HG02798 (cell line): ENCODE measurements around the gene ATOSB.

Experiments used
- ATAC-seq: cut with Tn5 transposase; IDR thresholded peaks from one replicate; pipeline ENCODE4 v1.9.1; 2021; ENCODE audit warnings: mild to moderate bottlenecking; ENCODE audit not compliant: unreplicated experiment, poor library complexity

ATOSB gene

GRCh38 chr9:35091536-35091935 lies 24.1 kb downstream of the ATOSB start:
- ATAC-seq = no peak

GRCh38 chr9:35089434-35089833 lies 26.2 kb downstream of the ATOSB start:
- ATAC-seq = no peak

- ATAC-seq = no peak
Measured at GRCh38 chr9:35085078-35085477, 30.6 kb downstream of the ATOSB start.

- ATAC-seq = peak; percentile 94
Measured at GRCh38 chr9:35079426-35080341, 36.0 kb downstream of the ATOSB start, which contains the start of gene FANCG. Gene FANCG (minus strand): TSS chr9:35079942. CDS start chr9:35079524, 418 bp downstream.

- peak; percentile 1 for ATAC-seq
Measured at GRCh38 chr9:35079041-35079425, 36.6 kb downstream of the ATOSB start.

- ATAC-seq = no peak
Measured at GRCh38 chr9:35078066-35078465, 37.6 kb downstream of the ATOSB start.

DNA sequence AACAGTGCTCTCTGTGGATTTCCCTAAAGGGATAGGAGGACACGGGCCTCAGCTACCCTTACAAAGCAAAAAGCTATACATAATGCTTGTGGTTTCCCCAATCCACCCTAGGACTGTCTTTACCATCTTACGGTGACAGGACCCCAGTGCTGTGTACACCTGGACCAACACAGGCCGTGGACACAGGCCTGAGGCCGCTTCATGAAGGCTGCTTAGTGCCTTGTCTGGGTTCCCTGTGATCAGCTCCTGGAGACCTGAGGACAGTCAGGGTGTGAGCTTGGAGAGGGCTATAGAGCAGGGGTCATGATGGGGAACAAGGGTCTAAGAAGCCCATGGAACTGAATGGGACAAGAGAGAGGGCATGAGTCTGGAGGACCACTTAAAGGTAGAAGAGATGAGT lies 38.8 kb downstream of the ATOSB start:
- ATAC-seq = no peak

DNA sequence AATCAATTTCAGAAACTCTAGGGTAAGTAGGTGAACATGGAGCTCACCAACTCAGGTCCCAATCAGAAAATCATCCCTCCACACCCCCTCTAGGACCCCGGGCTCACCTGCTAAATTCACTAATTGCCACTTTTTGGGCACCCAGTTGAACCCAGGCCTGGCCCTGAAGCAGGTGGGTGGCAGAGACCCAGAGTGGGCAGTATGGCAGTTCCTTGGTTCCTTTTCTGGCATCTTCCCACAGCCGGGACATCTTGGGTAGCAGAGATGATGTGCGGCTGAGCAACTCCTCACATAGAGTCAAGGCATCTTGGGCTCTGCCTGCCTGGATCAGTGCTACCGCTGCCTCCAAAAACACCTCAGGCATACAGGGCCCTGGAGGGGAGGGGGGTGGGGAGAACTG lies 40.3 kb downstream of the ATOSB start:
- no peak for ATAC-seq

- no peak for ATAC-seq
Measured at GRCh38 chr9:35074791-35075190, 40.9 kb downstream of the ATOSB start.

DNA sequence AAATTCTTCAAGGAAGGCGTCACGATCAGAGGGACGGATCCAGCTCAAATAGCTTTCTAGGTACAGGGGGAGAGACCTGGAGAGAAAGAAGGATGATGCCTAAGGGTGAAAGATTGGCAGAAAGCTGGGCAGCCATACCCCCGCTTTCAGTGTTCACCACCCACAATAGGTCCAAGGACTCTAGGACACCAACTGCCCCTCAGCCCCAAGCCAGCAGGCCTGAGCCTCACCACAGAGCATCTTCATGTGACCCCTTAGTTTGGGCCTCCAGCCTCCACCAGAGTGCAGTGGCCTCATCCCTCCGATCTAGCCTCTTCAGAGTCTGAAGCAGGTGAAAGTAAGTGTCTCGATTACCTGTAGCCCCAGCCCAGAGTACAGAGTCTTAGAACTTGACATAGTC lies 41.5 kb downstream of the ATOSB start:
- no peak for ATAC-seq

GRCh38 chr9:35073279-35073612 lies 42.4 kb downstream of the ATOSB start:
- ATAC-seq = no peak

DNA sequence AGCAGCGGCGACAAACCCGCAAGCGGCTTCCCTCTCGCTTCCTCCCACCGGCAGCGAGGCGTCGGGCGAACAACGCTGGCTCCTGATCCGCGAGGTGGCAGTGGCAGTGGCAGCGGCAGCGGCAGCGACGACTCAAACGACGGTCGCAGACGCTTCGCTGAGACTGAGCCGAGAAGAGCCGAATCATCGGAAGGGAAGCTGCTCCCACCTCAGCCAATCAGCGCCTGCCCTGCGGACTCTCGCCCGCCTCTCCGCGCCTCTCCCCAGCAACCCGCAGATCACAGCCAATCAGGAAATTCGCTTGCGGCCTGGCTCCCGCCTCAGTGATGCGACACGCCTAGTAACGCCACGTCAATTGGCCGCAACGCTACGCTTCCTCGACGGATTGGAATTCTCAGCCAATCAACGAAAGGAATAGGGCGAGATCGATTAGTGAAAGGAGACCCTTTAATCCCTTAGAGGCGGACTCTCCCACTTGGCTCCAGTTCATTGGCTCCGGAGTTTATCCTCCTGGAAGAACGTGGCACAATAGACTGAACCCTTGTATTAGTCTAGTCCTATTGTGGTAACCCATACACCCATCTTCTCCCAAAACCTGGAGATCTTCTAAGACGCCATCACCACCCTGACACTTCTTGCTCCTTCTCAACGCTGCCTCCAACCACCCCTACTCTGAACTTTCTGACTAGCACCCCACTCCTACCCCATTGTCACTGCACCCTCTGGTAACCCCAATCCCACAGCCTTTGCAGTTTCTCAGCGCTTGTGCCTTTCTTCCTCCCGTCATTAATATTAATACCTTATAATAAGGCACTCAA lies 43.0 kb downstream of the ATOSB start, which contains the start of gene VCP:
TSS of gene VCP (minus strand) at position 165 of the 818 bp plus-strand sequence. CDS start 272 bp downstream, outside the sequence.
- ATAC-seq = peak; percentile 92

DNA sequence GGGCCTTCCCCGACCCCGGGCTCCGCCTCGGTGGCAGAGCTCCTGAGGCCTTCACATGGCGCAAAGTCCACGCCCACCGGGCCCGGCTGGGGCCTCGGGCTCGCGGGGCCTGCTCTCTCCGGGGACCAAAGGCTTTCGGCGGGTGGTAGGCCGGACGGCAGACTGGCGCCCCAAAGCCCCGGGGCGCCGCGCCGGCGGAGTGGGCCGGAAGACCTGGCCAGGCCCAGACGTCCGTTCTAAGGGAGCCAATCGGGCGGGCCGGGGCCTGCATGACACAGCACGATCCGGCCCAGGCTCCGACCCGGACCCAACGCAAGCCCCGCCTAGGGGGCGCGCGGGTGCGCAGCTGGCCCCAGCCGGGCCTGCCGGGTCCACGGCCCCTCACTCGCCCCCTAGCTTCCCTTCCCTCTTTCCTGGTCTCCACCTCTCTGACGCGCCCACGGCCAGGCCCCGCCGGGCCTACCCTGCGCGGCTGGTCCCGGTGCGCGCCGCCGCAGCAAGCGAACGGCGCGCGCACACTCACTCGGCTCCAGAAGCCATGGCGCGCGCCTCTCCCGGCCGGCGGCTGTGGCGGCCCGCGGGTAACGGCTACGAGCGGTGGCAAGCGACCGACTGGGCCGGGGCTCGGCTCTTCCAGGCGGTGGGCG lies 43.7 kb downstream of the ATOSB start:
- ATAC-seq = peak; percentile 55

DNA sequence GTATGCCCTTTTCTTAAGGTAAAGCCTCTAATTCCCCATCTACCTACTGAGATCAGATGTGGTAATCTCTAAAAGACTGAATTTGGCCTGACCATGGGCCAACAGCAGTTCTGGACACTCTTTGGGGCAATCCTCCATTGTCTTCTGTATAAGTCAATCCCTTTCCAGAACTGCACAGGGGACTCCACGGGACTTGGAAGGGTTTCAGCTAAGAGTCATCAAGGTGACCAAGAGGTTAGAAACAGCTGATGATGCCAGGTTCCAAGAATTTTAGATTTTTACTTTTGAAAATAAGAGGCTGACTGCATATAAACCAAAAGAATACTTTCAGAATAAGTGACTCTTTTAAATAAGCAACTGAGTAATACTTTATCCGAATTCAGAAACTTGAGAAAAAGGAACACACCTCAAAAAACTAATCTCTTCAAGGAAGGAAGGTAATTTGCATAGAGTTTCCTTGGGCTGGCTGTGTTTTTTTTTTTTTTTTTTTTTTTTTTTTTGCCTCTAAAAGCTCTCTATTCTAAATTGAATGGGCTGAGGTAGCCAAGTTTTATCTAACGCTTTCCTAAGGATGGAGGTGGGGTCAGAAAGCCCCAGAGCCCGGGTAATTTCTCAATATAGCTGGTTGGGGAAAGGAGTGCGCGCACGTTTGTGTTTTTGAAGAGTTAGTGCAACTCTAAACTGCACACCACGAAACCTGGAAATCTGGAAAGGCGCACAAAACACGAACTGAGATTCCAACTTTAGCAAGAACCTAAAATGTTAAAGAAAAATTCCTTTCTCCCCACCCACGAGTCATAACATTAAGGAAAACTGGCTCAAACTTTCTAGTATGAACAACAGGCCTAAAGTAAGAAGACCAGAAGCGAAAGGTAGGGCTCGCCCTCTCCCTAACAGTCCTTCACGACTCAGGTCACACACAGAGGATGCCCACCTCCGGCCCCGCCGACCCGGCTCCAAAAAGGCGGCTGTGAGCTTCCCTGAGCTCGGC lies 44.5 kb downstream of the ATOSB start:
- no peak for ATAC-seq

DNA sequence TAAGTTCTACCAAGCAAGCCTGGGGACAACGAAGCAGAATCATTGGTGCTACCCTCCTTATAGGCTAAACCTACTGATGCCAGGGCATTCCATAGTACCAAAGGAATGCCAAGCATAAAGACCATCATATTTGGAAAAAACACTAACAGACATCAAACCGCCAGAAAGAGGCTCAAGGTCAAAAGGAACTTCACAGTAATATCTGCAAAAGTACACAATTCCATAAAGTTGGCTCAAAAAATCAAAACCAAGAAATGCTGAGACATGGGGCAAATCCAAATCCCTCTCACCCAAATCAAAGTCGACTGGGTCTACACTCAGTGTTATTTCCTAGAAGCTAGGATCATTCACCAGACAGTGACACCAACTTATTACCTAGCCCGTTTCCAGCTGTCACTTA lies 46.6 kb downstream of the ATOSB start:
- ATAC-seq = no peak

GRCh38 chr9:35067056-35067455 lies 48.6 kb downstream of the ATOSB start:
- no peak for ATAC-seq

GRCh38 chr9:35060548-35061207 lies 55.0 kb downstream of the ATOSB start:
- no peak for ATAC-seq

DNA sequence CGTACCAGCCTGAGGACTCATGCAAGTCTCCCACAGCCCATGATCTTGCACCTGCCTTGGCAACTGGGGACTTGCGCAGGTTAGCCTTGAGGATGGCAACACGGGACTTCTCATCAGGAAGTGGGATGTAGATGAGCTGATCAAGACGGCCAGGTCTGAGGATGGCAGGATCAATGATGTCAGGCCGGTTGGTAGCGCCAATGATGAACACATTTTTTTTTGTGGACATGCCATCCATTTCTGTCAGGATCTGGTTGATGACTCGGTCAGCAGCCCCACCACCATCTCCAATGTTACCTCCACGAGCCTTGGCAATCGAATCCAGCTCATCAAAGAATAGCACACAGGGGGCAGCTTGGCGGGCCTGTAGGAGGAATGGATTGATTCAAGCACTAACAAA lies 56.2 kb downstream of the ATOSB start:
- no peak for ATAC-seq

- no peak for ATAC-seq
Measured at GRCh38 chr9:35057271-35057620, 58.4 kb downstream of the ATOSB start.
